CD4-positive, CD25-positive, alpha-beta regulatory T cell (primary cell): ENCODE data around the gene ANKRD33B. TPM values are rescaled to one million over a fixed set of nuclear protein-coding genes. Genes with fewer than 3 reads are reported as not detected.
"Not testable (repeated sequence)": the region's sequence is repeated elsewhere in the genome, so short reads cannot be mapped to it uniquely, and the experiment has no call there.

Source experiments
- ATAC-seq, 2 donors: fragments of 150-1000 bp; cut with Tn5 transposase; one replicate each; pipeline ENCODE4 v1.10.0; 2021; ENCODE audit warnings: low read depth in 2 of 2, moderate number of reproducible peaks in 2 of 2, moderate library complexity in 1 of 2
- DNase-seq, 3 donors: peaks; one replicate each; pipeline versions ENCODE4 v3.0.0 to v3.0.0-alpha.2; 2012 to 2022; ENCODE audit warnings: mixed read lengths in 1 of 3
- H3K27ac ChIP-seq: one replicate; pipeline ENCODE4 v1.7.0; 2013; ENCODE audit warnings: mild to moderate bottlenecking, low read length; ENCODE audit not compliant: insufficient read depth, poor library complexity, severe bottlenecking
- H3K27me3 ChIP-seq: one replicate; pipeline ENCODE4 v1.7.0; 2013; ENCODE audit warnings: low read length; ENCODE audit not compliant: control insufficient read depth, insufficient read depth
- H3K36me3 ChIP-seq: one replicate; pipeline ENCODE4 v1.7.0; 2013; ENCODE audit warnings: mild to moderate bottlenecking, low read length, moderate library complexity; ENCODE audit not compliant: control insufficient read depth, insufficient read depth
- H3K4me1 ChIP-seq: 2 replicates; pipeline ENCODE4 v1.7.0; 2013; ENCODE audit warnings: mild to moderate bottlenecking, low read length; ENCODE audit not compliant: insufficient read depth, control insufficient read depth, poor library complexity, severe bottlenecking
- H3K4me3 ChIP-seq: one replicate; pipeline ENCODE4 v1.7.0; 2013; ENCODE audit warnings: low read depth, mild to moderate bottlenecking, low read length, moderate library complexity
- H3K9me3 ChIP-seq, 2 experiments: 1 replicate in 1 of 2; 2 replicates in 1 of 2; pipeline ENCODE4 v1.7.0; 2013; ENCODE audit warnings: low read length in 2 of 2, mild to moderate bottlenecking in 1 of 2, moderate library complexity in 1 of 2; ENCODE audit not compliant: control insufficient read depth in 2 of 2
- H3K27ac Mint-ChIP-seq, 3 donors: one replicate each; pipeline ENCODE4 v1.8.0; 2020 to 2022; ENCODE audit warnings: mild to moderate bottlenecking in 3 of 3, mixed read lengths in 3 of 3, moderate library complexity in 2 of 3
- H3K27me3 Mint-ChIP-seq: one replicate; pipeline ENCODE4 v1.8.0; 2022; ENCODE audit warnings: mild to moderate bottlenecking, mixed read lengths
- H3K36me3 Mint-ChIP-seq: one replicate; pipeline ENCODE4 v1.8.0; 2020; ENCODE audit warnings: mixed read lengths
- H3K4me1 Mint-ChIP-seq, 4 donors: one replicate each; pipeline ENCODE4 v1.8.0; 2020 to 2022; ENCODE audit warnings: mixed read lengths in 4 of 4, mild to moderate bottlenecking in 1 of 4
- H3K4me3 Mint-ChIP-seq, 4 donors: one replicate each; pipeline ENCODE4 v1.8.0; 2020 to 2022; ENCODE audit warnings: mild to moderate bottlenecking in 4 of 4, mixed read lengths in 4 of 4, moderate library complexity in 3 of 4
- H3K9me3 Mint-ChIP-seq, 7 donors: one replicate each; pipeline ENCODE4 v1.8.0; 2020 to 2022; ENCODE audit warnings: mixed read lengths in 7 of 7, mild to moderate bottlenecking in 3 of 7, moderate library complexity in 2 of 7
- polyA plus RNA-seq, 4 donors: library from polyadenylated mRNA; unstranded; fragments of 300-500 nt; fragmentation: Illumina TruSeq; gene quantifications; one replicate each; pipeline ENCODE4 v1.2.3, GENCODE V29; 2021
- total RNA-seq: library from RNA; stranded (reverse); gene quantifications from one replicate; pipeline ENCODE4 v1.2.3, GENCODE V29; 2022

The ANKRD33B gene
- total and polyA plus RNA-seq, 5 donors from 2014 or later = 0.25 to 6.6 (median 0.33) TPM

- Mint-ChIP-seq H3K27me3 (no peaks in the 10 kb centered on the region), H3K27ac (peak overlapping the region in 1 of 3 donors; percentile 38), H3K4me1 (peaks cover 3 to 13% (median 9%) of the 10 kb centered on the region in 4 donors), H3K36me3 (no peaks in the 10 kb centered on the region), H3K4me3 (no peak overlapping the region), H3K9me3 (peaks cover 0 to 1% (median 0%) of the 10 kb centered on the region in 7 donors)
- Histone ChIP-seq H3K4me3 (no peak overlapping the region), H3K9me3 (no peaks in the 10 kb centered on the region), H3K27me3 (no peaks in the 10 kb centered on the region), H3K4me1 (no peaks in the 10 kb centered on the region), H3K36me3 (no peaks in the 10 kb centered on the region), H3K27ac (no peak overlapping the region)
- no peak for ATAC-seq
- DNase-seq = no peak
Observed at GRCh38 chr5:10573487-10574145, 9.7 kb downstream of the ANKRD33B start.

- H3K9me3 ChIP-seq, H3K9me3 Mint-ChIP-seq, H3K27ac ChIP-seq, H3K4me3 ChIP-seq, H3K36me3 Mint-ChIP-seq, H3K27me3 ChIP-seq, H3K4me3 Mint-ChIP-seq, H3K36me3 ChIP-seq, ATAC-seq, DNase-seq, H3K27me3 Mint-ChIP-seq: not testable (repeated sequence)
- Mint-ChIP-seq H3K4me1 (peaks cover 12 to 25% (median 19%) of the 10 kb centered on the region in 4 donors), H3K27ac (peak overlapping the region in 1 of 3 donors; percentile 40)
- peaks cover 12% of the 10 kb centered on the region for H3K4me1 ChIP-seq
Observed at GRCh38 chr5:10574879-10575278, 11.0 kb downstream of the ANKRD33B start.

GRCh38 chr5:10576121-10576789 lies 12.4 kb downstream of the ANKRD33B start:
- peak overlapping the region in 1 of 4 donors; percentile 8 for H3K4me3 Mint-ChIP-seq
- H3K4me3 ChIP-seq = no peak overlapping the region
- H3K9me3 Mint-ChIP-seq = peaks cover 0 to 1% (median 0%) of the 10 kb centered on the region in 7 donors
- no peaks in the 10 kb centered on the region for H3K27me3 ChIP-seq
- no peak overlapping the region for H3K27ac Mint-ChIP-seq
- ATAC-seq (no peak), DNase-seq (no peak)
- no peak overlapping the region for H3K27ac ChIP-seq
- peaks cover 13 to 38% (median 25%) of the 10 kb centered on the region in 4 donors for H3K4me1 Mint-ChIP-seq
- H3K9me3 ChIP-seq = no peaks in the 10 kb centered on the region
- no peaks in the 10 kb centered on the region for H3K27me3 Mint-ChIP-seq
- H3K36me3 ChIP-seq = no peaks in the 10 kb centered on the region
- H3K4me1 ChIP-seq = peaks cover 18% of the 10 kb centered on the region
- H3K36me3 Mint-ChIP-seq = no peaks in the 10 kb centered on the region

- Mint-ChIP-seq H3K27ac (no peak overlapping the region), H3K4me1 (peaks cover 18 to 42% (median 28%) of the 10 kb centered on the region in 4 donors), H3K36me3 (peaks cover 2% of the 10 kb centered on the region), H3K27me3 (no peaks in the 10 kb centered on the region), H3K4me3 (peak overlapping the region in 1 of 4 donors; percentile 8), H3K9me3 (peaks cover 0 to 1% (median 0%) of the 10 kb centered on the region in 7 donors)
- Histone ChIP-seq H3K4me3 (no peak overlapping the region), H3K36me3 (no peaks in the 10 kb centered on the region), H3K4me1 (peaks cover 21% of the 10 kb centered on the region), H3K9me3 (no peaks in the 10 kb centered on the region), H3K27ac (no peak overlapping the region), H3K27me3 (no peaks in the 10 kb centered on the region)
- ATAC-seq = no peak
- DNase-seq = no peak
Observed at GRCh38 chr5:10576790-10577189, 12.9 kb downstream of the ANKRD33B start.

GRCh38 chr5:10577371-10578292 lies 13.8 kb downstream of the ANKRD33B start:
- Mint-ChIP-seq H3K9me3 (peaks cover 0 to 1% (median 0%) of the 10 kb centered on the region in 7 donors), H3K4me3 (no peak overlapping the region), H3K27ac (peak overlapping the region in 1 of 3 donors; percentile 47), H3K4me1 (peaks cover 19 to 44% (median 33%) of the 10 kb centered on the region in 4 donors), H3K27me3 (no peaks in the 10 kb centered on the region), H3K36me3 (peaks cover 4% of the 10 kb centered on the region)
- ATAC-seq = peak in 1 of 2 donors; percentile 25
- H3K4me1 ChIP-seq = peaks cover 21% of the 10 kb centered on the region
- no peak overlapping the region for H3K4me3 ChIP-seq
- no peaks in the 10 kb centered on the region for H3K9me3 ChIP-seq
- no peaks in the 10 kb centered on the region for H3K36me3 ChIP-seq
- no peaks in the 10 kb centered on the region for H3K27me3 ChIP-seq
- DNase-seq = no peak
- no peak overlapping the region for H3K27ac ChIP-seq

GRCh38 chr5:10578293-10578665 lies 14.4 kb downstream of the ANKRD33B start:
- no peaks in the 10 kb centered on the region for H3K27me3 Mint-ChIP-seq
- H3K27ac Mint-ChIP-seq = peak overlapping the region in 2 of 3 donors; percentile 35 to 47
- no peak for ATAC-seq
- no peak for DNase-seq
- Histone ChIP-seq H3K4me3 (no peak overlapping the region), H3K4me1 (peaks cover 21% of the 10 kb centered on the region), H3K9me3 (no peaks in the 10 kb centered on the region), H3K27ac (no peak overlapping the region), H3K27me3 (no peaks in the 10 kb centered on the region), H3K36me3 (no peaks in the 10 kb centered on the region)
- peaks cover 19 to 46% (median 33%) of the 10 kb centered on the region in 4 donors for H3K4me1 Mint-ChIP-seq
- peaks cover 0 to 1% (median 0%) of the 10 kb centered on the region in 7 donors for H3K9me3 Mint-ChIP-seq
- H3K36me3 Mint-ChIP-seq = peaks cover 4% of the 10 kb centered on the region
- H3K4me3 Mint-ChIP-seq = no peak overlapping the region

GRCh38 chr5:10578869-10579268 lies 15.0 kb downstream of the ANKRD33B start:
- no peaks in the 10 kb centered on the region for H3K27me3 Mint-ChIP-seq
- peak overlapping the region in 1 of 3 donors; percentile 31 for H3K27ac Mint-ChIP-seq
- peaks cover 0 to 1% (median 0%) of the 10 kb centered on the region in 7 donors for H3K9me3 Mint-ChIP-seq
- peaks cover 4% of the 10 kb centered on the region for H3K36me3 Mint-ChIP-seq
- Histone ChIP-seq H3K27me3 (no peaks in the 10 kb centered on the region), H3K27ac (no peak overlapping the region), H3K4me1 (peaks cover 24% of the 10 kb centered on the region), H3K9me3 (no peaks in the 10 kb centered on the region), H3K36me3 (no peaks in the 10 kb centered on the region), H3K4me3 (no peak overlapping the region)
- peaks cover 24 to 50% (median 37%) of the 10 kb centered on the region in 4 donors for H3K4me1 Mint-ChIP-seq
- no peak for ATAC-seq
- H3K4me3 Mint-ChIP-seq = no peak overlapping the region
- DNase-seq = peak in 1 of 3 donors; percentile 62
